AG04450 (cell line): Measurements from ENCODE around the gene PAXX. TPM values are rescaled to one million over a fixed set of nuclear protein-coding genes. Genes with fewer than 3 reads are reported as not detected.

ENCODE experiments used
- CTCF ChIA-PET: fragments of 300-600, 350-600 bp; formaldehyde crosslinking; extraction: SDS; loops from one replicate; lab custom pipeline; 2022; ENCODE audit warnings: antibody characterized with exemption, inconsistent platforms; lab: Charles Lee
- POLR2A ChIA-PET: fragments of 350-600 bp; formaldehyde crosslinking; extraction: SDS; loops from one replicate; lab custom pipeline; 2021; ENCODE audit warnings: antibody characterized with exemption, inconsistent platforms; lab: Yijun Ruan, JAX
- DNase-seq: peaks from one replicate; pipeline ENCODE4 v3.0.0-alpha.2; 2011; ENCODE audit warnings: low read depth, low spot score
- H3K27ac ChIP-seq: one replicate; pipeline ENCODE4 v1.5.1; 2012; ENCODE audit warnings: low read depth, low read length, control low read depth
- H3K27me3 ChIP-seq: one replicate; pipeline ENCODE4 v1.6.0; 2012; ENCODE audit warnings: low read length; ENCODE audit not compliant: control insufficient read depth, insufficient read depth
- H3K4me3 ChIP-seq: 2 replicates; pipeline ENCODE4 v1.5.1; 2011; ENCODE audit warnings: mild to moderate bottlenecking, low read depth, low read length, control low read depth
- H3K9me3 ChIP-seq: 2 replicates; pipeline ENCODE4 v1.5.1; 2012; ENCODE audit warnings: low read length; ENCODE audit not compliant: control insufficient read depth, insufficient read depth
- polyA plus RNA-seq: library from polyadenylated mRNA; depleted of rRNA; stranded (reverse); fragments of >200 nt; gene quantifications from 2 replicates; pipeline ENCODE4 v1.2.3, GENCODE V29; 2011
- TF ChIP-seq, protein P1 (sequence below): IDR thresholded peaks from 2 replicates; pipeline ENCODE4 v1.5.1; 2011; ENCODE audit warnings: low read depth, low read length, control low read depth, inconsistent platforms

PAXX gene
- polyA plus RNA-seq, 1 experiment = 6.0 TPM

DNA sequence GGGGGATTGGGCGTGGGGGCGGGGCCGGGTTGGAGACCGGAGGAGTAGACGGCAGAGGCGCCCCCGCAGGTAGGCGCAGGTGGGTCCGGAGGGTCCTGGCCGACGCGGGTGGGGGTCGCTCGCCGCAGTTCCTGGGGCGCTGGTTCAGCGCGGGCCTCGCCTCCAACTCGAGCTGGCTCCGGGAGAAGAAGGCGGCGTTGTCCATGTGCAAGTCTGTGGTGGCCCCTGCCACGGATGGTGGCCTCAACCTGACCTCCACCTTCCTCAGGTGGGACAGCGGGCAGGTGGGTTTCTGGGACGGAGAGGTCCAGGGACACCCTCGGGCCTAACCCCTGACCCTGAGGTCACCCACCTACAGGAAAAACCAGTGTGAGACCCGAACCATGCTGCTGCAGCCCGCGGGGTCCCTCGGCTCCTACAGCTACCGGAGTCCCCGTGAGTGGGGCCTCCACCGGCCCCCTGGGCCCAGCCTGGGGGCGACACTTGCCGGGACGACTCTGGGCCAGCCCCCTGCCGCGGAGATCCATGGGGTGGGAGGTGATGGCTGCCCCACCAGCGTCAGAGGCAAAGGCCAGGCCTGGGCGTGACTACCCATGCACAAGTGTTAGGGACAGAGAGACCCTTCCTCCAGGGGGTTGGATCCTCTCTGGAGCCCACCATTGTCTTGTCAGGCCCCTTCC lies 13.2 kb upstream of the PAXX start:
- Histone ChIP-seq H3K4me3 (no peak overlapping the region), H3K27me3 (peaks cover 21% of the 10 kb centered on the region), H3K9me3 (no peaks in the 10 kb centered on the region; the same call in 1 of the 2 replicates), H3K27ac (no peak overlapping the region)
- no peak for DNase-seq
- CTCF ChIA-PET = interaction anchor here (0.7 kb wide), 1 partner anchor 137 kb away, joined by 3 read pairs; the partner anchor contains the start of gene AJM1
- TF ChIP-seq, protein P1, sequence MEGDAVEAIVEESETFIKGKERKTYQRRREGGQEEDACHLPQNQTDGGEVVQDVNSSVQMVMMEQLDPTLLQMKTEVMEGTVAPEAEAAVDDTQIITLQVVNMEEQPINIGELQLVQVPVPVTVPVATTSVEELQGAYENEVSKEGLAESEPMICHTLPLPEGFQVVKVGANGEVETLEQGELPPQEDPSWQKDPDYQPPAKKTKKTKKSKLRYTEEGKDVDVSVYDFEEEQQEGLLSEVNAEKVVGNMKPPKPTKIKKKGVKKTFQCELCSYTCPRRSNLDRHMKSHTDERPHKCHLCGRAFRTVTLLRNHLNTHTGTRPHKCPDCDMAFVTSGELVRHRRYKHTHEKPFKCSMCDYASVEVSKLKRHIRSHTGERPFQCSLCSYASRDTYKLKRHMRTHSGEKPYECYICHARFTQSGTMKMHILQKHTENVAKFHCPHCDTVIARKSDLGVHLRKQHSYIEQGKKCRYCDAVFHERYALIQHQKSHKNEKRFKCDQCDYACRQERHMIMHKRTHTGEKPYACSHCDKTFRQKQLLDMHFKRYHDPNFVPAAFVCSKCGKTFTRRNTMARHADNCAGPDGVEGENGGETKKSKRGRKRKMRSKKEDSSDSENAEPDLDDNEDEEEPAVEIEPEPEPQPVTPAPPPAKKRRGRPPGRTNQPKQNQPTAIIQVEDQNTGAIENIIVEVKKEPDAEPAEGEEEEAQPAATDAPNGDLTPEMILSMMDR = no peak
- POLR2A ChIA-PET = interaction anchor here (0.6 to 1.0 kb wide), 2 partner anchors 37 to 251 kb away, joined by 3 read pairs; no protein-coding TSS in a partner anchor

DNA sequence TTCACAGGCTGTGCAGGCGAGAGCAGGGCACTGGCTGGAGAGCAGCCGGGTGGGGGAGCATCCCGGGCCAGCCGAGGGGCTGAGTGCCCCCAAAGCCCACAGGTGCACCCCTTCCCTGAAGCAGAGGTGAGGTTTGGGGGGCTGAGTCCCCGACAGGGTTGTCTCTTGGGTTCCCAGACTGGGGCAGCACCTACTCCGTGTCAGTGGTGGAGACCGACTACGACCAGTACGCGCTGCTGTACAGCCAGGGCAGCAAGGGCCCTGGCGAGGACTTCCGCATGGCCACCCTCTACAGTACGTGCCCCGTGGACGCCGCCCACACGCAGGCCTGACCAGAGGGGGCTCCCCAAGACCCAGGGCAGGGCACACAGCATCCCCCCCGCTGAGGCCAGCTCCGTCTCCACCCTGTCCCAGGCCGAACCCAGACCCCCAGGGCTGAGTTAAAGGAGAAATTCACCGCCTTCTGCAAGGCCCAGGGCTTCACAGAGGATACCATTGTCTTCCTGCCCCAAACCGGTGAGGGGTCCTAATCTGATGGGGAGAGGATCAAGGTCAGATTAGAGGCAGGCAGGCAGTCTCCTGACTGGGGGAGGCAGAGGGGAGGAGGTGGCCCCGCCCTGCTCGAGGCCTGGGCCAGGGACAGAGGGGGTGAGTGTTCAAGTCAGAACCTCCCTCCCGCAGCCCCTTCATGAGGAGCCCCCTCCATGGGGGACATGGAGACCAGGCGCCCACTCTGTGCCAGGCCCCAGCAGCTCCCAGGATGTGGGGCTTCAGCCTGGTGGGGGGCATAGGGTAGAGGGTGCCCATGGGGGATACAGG lies 12.2 kb upstream of the PAXX start:
- no peak overlapping the region for H3K27ac ChIP-seq
- no peak overlapping the region for H3K4me3 ChIP-seq
- TF ChIP-seq, protein P1 = no peak
- ChIA-PET CTCF (no interaction called here), POLR2A (no interaction called here)
- H3K27me3 ChIP-seq = peaks cover 28% of the 10 kb centered on the region
- DNase-seq = no peak
- no peaks in the 10 kb centered on the region; the same call in 1 of the 2 replicates for H3K9me3 ChIP-seq

DNA sequence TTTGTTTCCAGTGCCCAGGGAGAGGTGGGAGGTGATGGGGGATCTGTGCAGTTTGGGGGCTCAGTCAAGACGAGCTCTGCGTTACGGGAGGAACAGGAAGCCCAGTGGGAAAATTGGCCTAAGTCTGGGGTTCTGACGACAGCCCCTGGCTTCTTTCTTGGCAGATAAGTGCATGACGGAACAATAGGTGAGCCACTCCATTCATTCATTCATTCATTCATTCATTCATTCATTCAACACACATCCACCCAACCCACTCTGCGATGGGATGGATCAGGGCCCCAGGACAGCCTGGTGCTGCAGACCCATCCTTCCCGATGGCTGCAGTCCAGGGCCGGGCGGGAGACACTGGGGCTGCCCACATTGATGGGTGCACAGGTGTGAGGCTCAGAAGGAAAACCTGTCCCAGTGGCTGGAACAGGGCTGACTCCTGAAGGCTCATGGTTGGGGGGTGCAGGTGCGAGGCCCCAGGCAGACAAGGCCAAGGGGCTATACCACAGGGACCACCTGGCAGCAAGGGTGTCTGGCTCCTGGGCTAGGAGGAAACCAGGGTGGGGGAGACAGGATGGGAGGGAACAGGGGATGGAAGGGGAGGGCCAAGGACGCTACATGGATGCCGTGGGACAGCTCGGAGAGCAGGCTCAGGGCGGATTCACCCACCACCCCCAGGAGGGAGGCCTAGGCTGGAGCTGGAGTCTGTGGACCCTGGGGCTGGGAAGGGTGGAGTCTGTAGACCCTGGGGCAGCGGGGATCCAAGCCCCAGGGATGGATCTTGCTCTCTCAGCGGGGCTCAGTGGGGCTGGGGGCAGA lies 11.3 kb upstream of the PAXX start:
- Histone ChIP-seq H3K9me3 (no peaks in the 10 kb centered on the region; the same call in 1 of the 2 replicates), H3K27me3 (peaks cover 37% of the 10 kb centered on the region), H3K4me3 (no peak overlapping the region), H3K27ac (no peak overlapping the region)
- DNase-seq = no peak
- ChIA-PET CTCF (no interaction called here), POLR2A (no interaction called here)
- TF ChIP-seq, protein P1 = no peak

DNA sequence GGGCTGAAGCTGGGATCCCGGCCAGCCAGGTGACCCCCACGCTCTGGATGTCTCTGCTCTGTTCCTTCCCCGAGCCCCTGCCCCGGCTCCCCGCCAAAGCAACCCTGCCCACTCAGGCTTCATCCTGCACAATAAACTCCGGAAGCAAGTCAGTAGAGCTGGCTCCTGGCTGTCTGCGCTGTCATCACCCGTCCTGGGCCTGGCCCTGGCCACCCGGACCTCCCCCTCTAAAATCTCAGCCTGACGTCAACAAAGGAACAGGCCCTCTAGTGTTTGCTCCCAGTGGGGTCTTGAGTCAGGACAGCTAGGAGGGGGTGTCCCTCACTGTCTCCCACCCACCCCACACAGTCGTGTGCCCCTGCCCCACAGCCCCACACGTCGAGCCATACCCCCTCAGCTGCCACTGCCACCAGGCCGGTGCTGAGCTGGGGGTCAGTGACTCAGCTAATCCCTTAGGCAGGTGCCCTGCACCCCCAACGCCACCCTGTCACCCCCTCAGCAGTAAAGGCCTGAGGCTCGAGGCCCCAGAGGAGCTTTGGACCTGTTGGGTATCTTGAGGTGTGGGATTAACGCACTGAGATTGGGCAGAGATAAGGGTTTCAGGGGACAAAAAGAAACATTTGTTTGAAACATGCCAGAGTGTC lies 10.5 kb upstream of the PAXX start:
- ChIA-PET CTCF (no interaction called here), POLR2A (interaction anchor here (1.1 kb wide), 1 partner anchor 135 kb away, joined by 3 read pairs; no protein-coding TSS in a partner anchor)
- DNase-seq = no peak
- H3K27ac ChIP-seq = no peak overlapping the region
- H3K27me3 ChIP-seq = peaks cover 42% of the 10 kb centered on the region
- TF ChIP-seq, protein P1 = no peak
- H3K4me3 ChIP-seq = no peak overlapping the region
- H3K9me3 ChIP-seq = no peaks in the 10 kb centered on the region; the same call in 1 of the 2 replicates
